Sigmoid colon (tissue), 4 donors: ENCODE results near the gene FMNL3.

Experiments
- EP300 ChIP-seq, 4 donors: sonication (generic); formaldehyde crosslinking; IDR thresholded peaks; one replicate each; pipeline ENCODE4 v1.6.1; 2017; ENCODE audit warnings: antibody characterized with exemption in 4 of 4
- POLR2A ChIP-seq, 2 donors: fragments of 450-650 bp; IDR thresholded peaks; one replicate each; pipeline ENCODE4 v1.6.1; 2016; ENCODE audit warnings: antibody characterized with exemption in 2 of 2, mild to moderate bottlenecking in 2 of 2, moderate library complexity in 2 of 2
- TF ChIP-seq, protein P1 (sequence below), 4 experiments: fragments of 450-650 bp in 3 of 4; fragments of 200-600 bp in 1 of 4; IDR thresholded peaks; one replicate each; pipeline ENCODE4 v1.5.1; 2016 to 2019; ENCODE audit warnings: antibody characterized with exemption in 4 of 4, mild to moderate bottlenecking in 3 of 4, moderate library complexity in 2 of 4

- TF ChIP-seq, protein P1, sequence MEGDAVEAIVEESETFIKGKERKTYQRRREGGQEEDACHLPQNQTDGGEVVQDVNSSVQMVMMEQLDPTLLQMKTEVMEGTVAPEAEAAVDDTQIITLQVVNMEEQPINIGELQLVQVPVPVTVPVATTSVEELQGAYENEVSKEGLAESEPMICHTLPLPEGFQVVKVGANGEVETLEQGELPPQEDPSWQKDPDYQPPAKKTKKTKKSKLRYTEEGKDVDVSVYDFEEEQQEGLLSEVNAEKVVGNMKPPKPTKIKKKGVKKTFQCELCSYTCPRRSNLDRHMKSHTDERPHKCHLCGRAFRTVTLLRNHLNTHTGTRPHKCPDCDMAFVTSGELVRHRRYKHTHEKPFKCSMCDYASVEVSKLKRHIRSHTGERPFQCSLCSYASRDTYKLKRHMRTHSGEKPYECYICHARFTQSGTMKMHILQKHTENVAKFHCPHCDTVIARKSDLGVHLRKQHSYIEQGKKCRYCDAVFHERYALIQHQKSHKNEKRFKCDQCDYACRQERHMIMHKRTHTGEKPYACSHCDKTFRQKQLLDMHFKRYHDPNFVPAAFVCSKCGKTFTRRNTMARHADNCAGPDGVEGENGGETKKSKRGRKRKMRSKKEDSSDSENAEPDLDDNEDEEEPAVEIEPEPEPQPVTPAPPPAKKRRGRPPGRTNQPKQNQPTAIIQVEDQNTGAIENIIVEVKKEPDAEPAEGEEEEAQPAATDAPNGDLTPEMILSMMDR (IDR thresholded peaks at IDR 0.05) = no peak
- no peak for TF ChIP-seq POLR2A (IDR thresholded peaks at IDR 0.05)
- TF ChIP-seq EP300 (IDR thresholded peaks at IDR 0.05) = no peak
These were observed 119.9 kb downstream of the FMNL3 start for GRCh38 chr12:49587174-49587908.
